Testis (tissue), 2 donors: Measurements from ENCODE around the gene ZNF665.
"Not testable (repeated sequence)": the region's sequence is repeated elsewhere in the genome, so short reads cannot be mapped to it uniquely, and the experiment has no call there.

ENCODE experiments used
- POLR2A ChIP-seq: fragments of 450-650 bp; IDR thresholded peaks from one replicate; pipeline ENCODE4 v1.6.1; 2017; ENCODE audit warnings: antibody characterized with exemption, mild to moderate bottlenecking, moderate library complexity
- TF ChIP-seq, protein P1 (sequence below), 3 experiments: fragments of 450-650 bp in 2 of 3; fragments of 200-600 bp in 1 of 3; sonication (generic) in 1 of 3; IDR thresholded peaks; one replicate each; pipeline ENCODE4 v1.5.1; 2016 to 2019; ENCODE audit warnings: antibody characterized with exemption in 3 of 3, mild to moderate bottlenecking in 2 of 3, moderate library complexity in 1 of 3

DNA sequence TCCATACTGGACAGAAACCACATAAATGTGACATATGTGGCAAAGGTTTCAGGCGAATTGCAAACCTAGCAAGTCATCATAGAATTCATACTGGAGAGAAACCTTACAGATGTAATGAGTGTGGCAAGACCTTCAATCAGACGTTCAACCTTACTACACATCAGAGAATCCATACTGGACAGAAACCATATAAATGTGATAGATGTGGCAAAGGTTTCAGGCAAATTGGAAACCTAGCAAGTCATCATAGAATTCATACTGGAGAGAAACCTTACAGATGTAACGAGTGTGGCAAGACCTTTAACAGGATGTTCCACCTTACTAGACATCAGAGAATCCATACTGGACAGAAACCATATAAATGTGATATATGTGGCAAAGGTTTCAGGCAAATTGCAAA is 18.4 kb upstream of the ZNF665 start:
- TF ChIP-seq POLR2A: not testable (repeated sequence)
- TF ChIP-seq, protein P1, sequence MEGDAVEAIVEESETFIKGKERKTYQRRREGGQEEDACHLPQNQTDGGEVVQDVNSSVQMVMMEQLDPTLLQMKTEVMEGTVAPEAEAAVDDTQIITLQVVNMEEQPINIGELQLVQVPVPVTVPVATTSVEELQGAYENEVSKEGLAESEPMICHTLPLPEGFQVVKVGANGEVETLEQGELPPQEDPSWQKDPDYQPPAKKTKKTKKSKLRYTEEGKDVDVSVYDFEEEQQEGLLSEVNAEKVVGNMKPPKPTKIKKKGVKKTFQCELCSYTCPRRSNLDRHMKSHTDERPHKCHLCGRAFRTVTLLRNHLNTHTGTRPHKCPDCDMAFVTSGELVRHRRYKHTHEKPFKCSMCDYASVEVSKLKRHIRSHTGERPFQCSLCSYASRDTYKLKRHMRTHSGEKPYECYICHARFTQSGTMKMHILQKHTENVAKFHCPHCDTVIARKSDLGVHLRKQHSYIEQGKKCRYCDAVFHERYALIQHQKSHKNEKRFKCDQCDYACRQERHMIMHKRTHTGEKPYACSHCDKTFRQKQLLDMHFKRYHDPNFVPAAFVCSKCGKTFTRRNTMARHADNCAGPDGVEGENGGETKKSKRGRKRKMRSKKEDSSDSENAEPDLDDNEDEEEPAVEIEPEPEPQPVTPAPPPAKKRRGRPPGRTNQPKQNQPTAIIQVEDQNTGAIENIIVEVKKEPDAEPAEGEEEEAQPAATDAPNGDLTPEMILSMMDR (IDR thresholded peaks at IDR 0.05): not testable (repeated sequence)
